HTR-8/SVneo (cell line): Measurements from ENCODE around the gene ARL6IP6.

Experiments used
- DNase-seq: peaks from one replicate; pipeline ENCODE4 v3.0.0; 2011; ENCODE audit warnings: low spot score, mixed read lengths; ENCODE audit not compliant: insufficient read length
- FAIRE-seq: peaks from 2 replicates; lab custom pipeline; 2011; peaks lifted over from hg19 to GRCh38; lab: Jason Lieb, UNC

The ARL6IP6 gene

GRCh38 chr2:152782171-152782570 lies 63.8 kb downstream of the ARL6IP6 start:
- DNase-seq (no peak), FAIRE-seq (no peak)

GRCh38 chr2:152790883-152791282 lies 72.5 kb downstream of the ARL6IP6 start:
- FAIRE-seq (no peak), DNase-seq (no peak)

GRCh38 chr2:152791979-152792378 lies 73.6 kb downstream of the ARL6IP6 start:
- no peak for FAIRE-seq

GRCh38 chr2:152792974-152793373 lies 74.6 kb downstream of the ARL6IP6 start:
- FAIRE-seq (no peak), DNase-seq (no peak)

More at GRCh38 chr2:152791979-152792378, 73.6 kb downstream of the ARL6IP6 start:
- DNase-seq = no peak

GRCh38 chr2:152796941-152797340 lies 78.5 kb downstream of the ARL6IP6 start:
- no peak for FAIRE-seq

GRCh38 chr2:152804687-152805408 lies 86.4 kb downstream of the ARL6IP6 start:
- FAIRE-seq (no peak), DNase-seq (no peak)

More at GRCh38 chr2:152796941-152797340, 78.5 kb downstream of the ARL6IP6 start:
- DNase-seq = no peak

- FAIRE-seq (no peak), DNase-seq (no peak)
These were observed 93.5 kb downstream of the ARL6IP6 start for GRCh38 chr2:152811916-152812315.
